GM23338 (cell line): ENCODE results near the gene SLC25A24. TPM values are rescaled to one million over a fixed set of nuclear protein-coding genes. Genes with fewer than 3 reads are reported as not detected.

Source experiments
- ATAC-seq: fragments of 200-7000 bp; cut with Tn5 transposase; 3 replicates; pipeline ENCODE4 v1.9.1; 2020
- DNase-seq: peaks from one replicate; pipeline ENCODE4 v3.0.0-alpha.2; 2015; ENCODE audit warnings: low spot score
- H2AFZ ChIP-seq: fragments of 200-600 bp; sonication (generic); 2 replicates; pipeline ENCODE4 v1.8.0; 2016; ENCODE audit warnings: antibody characterized with exemption, mild to moderate bottlenecking, moderate library complexity
- H3F3A ChIP-seq: fragments of 200-600 bp; sonication (generic); replicated peaks from 2 replicates; pipeline ENCODE4 v1.8.0; 2017; ENCODE audit warnings: antibody characterized with exemption, mixed run types, low read depth
- H3K27ac ChIP-seq: fragments of 200-600 bp; sonication (generic); 2 replicates; pipeline ENCODE4 v1.6.1; 2016; ENCODE audit warnings: low read depth
- H3K27me3 ChIP-seq: fragments of 200-600 bp; sonication (generic); 2 replicates; pipeline ENCODE4 v1.8.0; 2016; ENCODE audit warnings: mild to moderate bottlenecking, mixed run types, moderate library complexity; ENCODE audit not compliant: insufficient read depth
- H3K36me3 ChIP-seq: fragments of 200-600 bp; sonication (generic); 2 replicates; pipeline ENCODE4 v1.8.0; 2016; ENCODE audit warnings: mild to moderate bottlenecking; ENCODE audit not compliant: insufficient read depth
- H3K4me1 ChIP-seq: fragments of 200-600 bp; sonication (generic); 2 replicates; pipeline ENCODE4 v1.8.0; 2016; ENCODE audit warnings: mild to moderate bottlenecking, moderate library complexity; ENCODE audit not compliant: insufficient read depth
- H3K4me2 ChIP-seq: fragments of 200-600 bp; sonication (generic); 2 replicates; pipeline ENCODE4 v1.7.1; 2017; ENCODE audit warnings: mixed run types
- H3K4me3 ChIP-seq: fragments of 200-600 bp; sonication (generic); 2 replicates; pipeline ENCODE4 v1.6.1; 2016; ENCODE audit warnings: mixed run types
- H3K79me2 ChIP-seq: fragments of 200-600 bp; sonication (generic); replicated peaks from 2 replicates; pipeline ENCODE4 v1.8.0; 2017; ENCODE audit warnings: mild to moderate bottlenecking; ENCODE audit not compliant: insufficient read depth
- H3K9me2 ChIP-seq: fragments of 200-600 bp; sonication (generic); 2 replicates; pipeline ENCODE4 v1.8.0; 2017; ENCODE audit not compliant: insufficient read depth
- H4K20me1 ChIP-seq: fragments of 200-600 bp; sonication (generic); replicated peaks from 2 replicates; pipeline ENCODE4 v1.8.0; 2017; ENCODE audit warnings: mild to moderate bottlenecking; ENCODE audit not compliant: insufficient read depth
- H3K27ac Mint-ChIP-seq: 2 replicates; pipeline ENCODE4 v1.8.0; 2020; ENCODE audit warnings: inconsistent platforms, mild to moderate bottlenecking, moderate library complexity, mixed read lengths
- H3K27me3 Mint-ChIP-seq: 3 replicates; pipeline ENCODE4 v1.8.0; 2022; ENCODE audit warnings: low read depth, mild to moderate bottlenecking, moderate library complexity, mixed read lengths, inconsistent platforms; ENCODE audit not compliant: insufficient read depth, poor library complexity
- H3K36me3 Mint-ChIP-seq: 3 replicates; pipeline ENCODE4 v1.8.0; 2021; ENCODE audit warnings: low read depth, mild to moderate bottlenecking, inconsistent platforms, moderate library complexity, mixed read lengths
- H3K4me1 Mint-ChIP-seq: 3 replicates; pipeline ENCODE4 v1.8.0; 2020; ENCODE audit warnings: mild to moderate bottlenecking, inconsistent platforms, mixed read lengths
- H3K4me3 Mint-ChIP-seq: 3 replicates; pipeline ENCODE4 v1.8.0; 2021; ENCODE audit warnings: moderate library complexity, mild to moderate bottlenecking, inconsistent platforms, mixed read lengths
- H3K9me3 Mint-ChIP-seq: 3 replicates; pipeline ENCODE4 v1.8.0; 2020; ENCODE audit warnings: moderate library complexity, mild to moderate bottlenecking, inconsistent platforms, mixed read lengths
- CREB1 ChIP-seq: fragments of 250-450 bp; sonication (Bioruptor Pico); IDR thresholded peaks from 2 replicates; pipeline ENCODE4 v1.5.0; 2020; ENCODE audit warnings: low read depth, mild to moderate bottlenecking, moderate library complexity
- CTCF ChIP-seq, 2 experiments: fragments of 200-600 bp in 1 of 2; sonication (generic) in 1 of 2; conservative IDR thresholded peaks; 2 replicates each; pipeline versions ENCODE4 v1.5.1 to v1.6.1; 2016 to 2017; ENCODE audit warnings: antibody characterized with exemption in 2 of 2, low read depth in 2 of 2, mild to moderate bottlenecking in 2 of 2, moderate library complexity in 1 of 2
- ETS1 ChIP-seq: IDR thresholded peaks from 2 replicates; pipeline ENCODE4 v1.6.1; 2016; ENCODE audit warnings: antibody characterized with exemption
- EZH2phosphoT487 ChIP-seq: fragments of 200-600 bp; sonication (generic); IDR thresholded peaks from one replicate; pipeline ENCODE4 v1.8.1; 2018; ENCODE audit warnings: antibody characterized with exemption; ENCODE audit not compliant: unreplicated experiment
- JUNB ChIP-seq: IDR thresholded peaks from one replicate; pipeline ENCODE4 v1.6.1; 2016; ENCODE audit warnings: antibody characterized with exemption; ENCODE audit not compliant: unreplicated experiment
- NANOG ChIP-seq: IDR thresholded peaks from 2 replicates; pipeline ENCODE4 v1.6.1; 2016; ENCODE audit warnings: antibody characterized with exemption, borderline replicate concordance
- POLR2AphosphoS5 ChIP-seq: IDR thresholded peaks from 2 replicates; pipeline ENCODE4 v1.6.1; 2016; ENCODE audit warnings: antibody characterized with exemption, low read depth
- REST ChIP-seq: IDR thresholded peaks from one replicate; pipeline ENCODE4 v1.6.1; 2018; ENCODE audit warnings: antibody characterized with exemption; ENCODE audit not compliant: unreplicated experiment
- ZNF114 ChIP-seq: fragments of 250-450 bp; sonication (Bioruptor Pico); IDR thresholded peaks from 2 replicates; pipeline ENCODE4 v1.5.0; 2020; ENCODE audit warnings: mild to moderate bottlenecking, moderate library complexity
- ZNF331 ChIP-seq: fragments of 250-450 bp; sonication (Bioruptor Pico); IDR thresholded peaks from 2 replicates; pipeline ENCODE4 v1.5.0; 2020; ENCODE audit warnings: low read depth, mild to moderate bottlenecking, moderate library complexity
- ZNF462 ChIP-seq: fragments of 250-450 bp; sonication (Bioruptor Pico); IDR thresholded peaks from 2 replicates; pipeline ENCODE4 v1.5.0; 2020; ENCODE audit warnings: mild to moderate bottlenecking, moderate library complexity
- polyA plus RNA-seq: library from polyadenylated mRNA; unstranded; fragments of >200 nt; fragmentation: Nextera tagmentation; extraction: Ambion mirVana; gene quantifications from 2 replicates; pipeline ENCODE4 v1.2.1, GENCODE V29; 2016
- total RNA-seq: library from RNA; depleted of rRNA; stranded (reverse); fragments of >200 nt; shearing (Covaris generic); gene quantifications from 2 replicates; pipeline ENCODE4 v1.2.3, GENCODE V29; 2014

Gene SLC25A24
- total and polyA plus RNA-seq, 2 experiments from 2014 or later: 17.4 to 46.0 TPM

GRCh38 chr1:108097018-108097417 is 103.1 kb downstream of the SLC25A24 start (continued):
- no peak for TF ChIP-seq ETS1
- no peak for TF ChIP-seq ZNF114 (CRISPR knock-in tag)
- TF ChIP-seq CREB1 (CRISPR knock-in tag): no peak

GRCh38 chr1:108096089-108096488 is 104.1 kb downstream of the SLC25A24 start:
- Histone ChIP-seq H3F3A (no peaks in the 10 kb centered on the region), H3K27ac (no peak overlapping the region), H2AFZ (no peak overlapping the region), H4K20me1 (no peaks in the 10 kb centered on the region; the same call in 1 of the 2 replicates), H3K4me3 (no peak overlapping the region), H3K79me2 (no peaks in the 10 kb centered on the region), H3K27me3 (no peaks in the 10 kb centered on the region), H3K9me2 (peaks cover 3% of the 10 kb centered on the region; the same call in 1 of the 2 replicates), H3K4me1 (no peaks in the 10 kb centered on the region), H3K4me2 (no peak overlapping the region), H3K36me3 (no peaks in the 10 kb centered on the region)
- DNase-seq (no peak), ATAC-seq (no peak)
- no peaks in the 10 kb centered on the region for H3K36me3 Mint-ChIP-seq
- no peaks in the 10 kb centered on the region for H3K4me1 Mint-ChIP-seq
- no peaks in the 10 kb centered on the region for H3K27me3 Mint-ChIP-seq
- H3K9me3 Mint-ChIP-seq: no peaks in the 10 kb centered on the region
- TF ChIP-seq CTCF (conservative IDR thresholded peaks at IDR 0.05; ENCODE audit: low read depth in 2 of 2) (no peak), NANOG (no peak), JUNB (no peak), ZNF331 (CRISPR knock-in tag) (no peak), POLR2AphosphoS5 (no peak), REST (no peak), EZH2phosphoT487 (no peak), ZNF462 (CRISPR knock-in tag) (no peak)
- H3K27ac Mint-ChIP-seq: no peak overlapping the region
- no peak overlapping the region for H3K4me3 Mint-ChIP-seq
